Measurements from ENCODE around the gene PTGES2. TPM values are rescaled to one million over a fixed set of nuclear protein-coding genes. Genes with fewer than 3 reads are reported as not detected.

PTGES2 gene
- total RNA-seq, 3 donors from 2014 or later (not counting 1 experiment from before 2014, with no cell fraction given) = 43.4 to 57.0 (median 53.3) TPM

DNA sequence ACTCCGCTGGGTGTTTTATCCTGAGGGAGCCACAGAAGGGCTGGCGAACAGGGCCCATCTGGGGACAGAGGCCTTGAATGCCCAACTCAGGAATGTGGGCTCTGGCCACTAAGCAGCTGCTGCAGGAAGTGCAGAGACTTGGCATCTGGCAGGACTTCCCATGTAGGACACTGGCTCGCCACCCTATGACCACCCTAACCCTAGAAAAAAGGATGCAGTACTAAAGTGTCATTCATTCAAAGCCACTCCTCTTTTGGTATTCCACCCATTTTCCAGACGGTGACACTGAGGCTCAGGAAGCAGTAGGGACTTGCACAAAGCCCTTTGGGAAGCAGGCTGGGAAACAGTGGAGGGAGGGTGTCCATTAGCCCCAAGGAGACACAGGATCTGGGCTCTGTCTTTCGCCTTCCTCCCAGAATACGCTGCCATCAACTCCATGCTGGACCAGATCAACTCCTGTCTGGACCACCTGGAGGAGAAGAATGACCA, 35.5 kb upstream of the PTGES2 start:
- Histone ChIP-seq H3K36me3 (ENCODE audit: control insufficient read depth, insufficient read depth, low read length) (peaks cover 32% of the 10 kb centered on the region), H3K27ac (ENCODE audit: low read length) (no peak overlapping the region), H3K27me3 (ENCODE audit: control insufficient read depth, insufficient read depth, low read length) (no peaks in the 10 kb centered on the region), H3K4me3 (ENCODE audit: low read length) (no peak overlapping the region), H3K9me3 (ENCODE audit: control insufficient read depth, insufficient read depth, low read length) (no peaks in the 10 kb centered on the region), H3K4me1 (ENCODE audit: control insufficient read depth, insufficient read depth, low read length) (peaks cover 19% of the 10 kb centered on the region)
- intact Hi-C loops (cut with micrococcal nuclease) = no loop called here
- ATAC-seq (no peak), DNase-seq (no peak)
- Mint-ChIP-seq H3K27ac (peak overlapping the region; percentile 48 to 70), H3K4me1 (peaks cover 15 to 22% of the 10 kb centered on the region in 2 donors), H3K9me3 (no peaks in the 10 kb centered on the region), H3K36me3 (no peaks in the 10 kb centered on the region), H3K27me3 (ENCODE audit: low read depth in 2 of 2) (no peaks in the 10 kb centered on the region), H3K4me3 (no peak overlapping the region)
- TF ChIP-seq, protein P1, sequence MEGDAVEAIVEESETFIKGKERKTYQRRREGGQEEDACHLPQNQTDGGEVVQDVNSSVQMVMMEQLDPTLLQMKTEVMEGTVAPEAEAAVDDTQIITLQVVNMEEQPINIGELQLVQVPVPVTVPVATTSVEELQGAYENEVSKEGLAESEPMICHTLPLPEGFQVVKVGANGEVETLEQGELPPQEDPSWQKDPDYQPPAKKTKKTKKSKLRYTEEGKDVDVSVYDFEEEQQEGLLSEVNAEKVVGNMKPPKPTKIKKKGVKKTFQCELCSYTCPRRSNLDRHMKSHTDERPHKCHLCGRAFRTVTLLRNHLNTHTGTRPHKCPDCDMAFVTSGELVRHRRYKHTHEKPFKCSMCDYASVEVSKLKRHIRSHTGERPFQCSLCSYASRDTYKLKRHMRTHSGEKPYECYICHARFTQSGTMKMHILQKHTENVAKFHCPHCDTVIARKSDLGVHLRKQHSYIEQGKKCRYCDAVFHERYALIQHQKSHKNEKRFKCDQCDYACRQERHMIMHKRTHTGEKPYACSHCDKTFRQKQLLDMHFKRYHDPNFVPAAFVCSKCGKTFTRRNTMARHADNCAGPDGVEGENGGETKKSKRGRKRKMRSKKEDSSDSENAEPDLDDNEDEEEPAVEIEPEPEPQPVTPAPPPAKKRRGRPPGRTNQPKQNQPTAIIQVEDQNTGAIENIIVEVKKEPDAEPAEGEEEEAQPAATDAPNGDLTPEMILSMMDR (IDR thresholded peaks at IDR 0.05) = no peak
- 93% methylated on average over 6 of the region's 6 CpGs for WGBS (ENCODE audit: insufficient coverage)

GRCh38 chr9:128162215-128163026, 34.9 kb upstream of the PTGES2 start:
- H3K27me3 Mint-ChIP-seq (ENCODE audit: low read depth in 2 of 2) = no peaks in the 10 kb centered on the region
- H3K9me3 Mint-ChIP-seq = no peaks in the 10 kb centered on the region
- Histone ChIP-seq H3K4me3 (ENCODE audit: low read length) (no peak overlapping the region), H3K27me3 (ENCODE audit: control insufficient read depth, insufficient read depth, low read length) (no peaks in the 10 kb centered on the region), H3K27ac (ENCODE audit: low read length) (no peak overlapping the region), H3K4me1 (ENCODE audit: control insufficient read depth, insufficient read depth, low read length) (peaks cover 19% of the 10 kb centered on the region), H3K9me3 (ENCODE audit: control insufficient read depth, insufficient read depth, low read length) (no peaks in the 10 kb centered on the region), H3K36me3 (ENCODE audit: control insufficient read depth, insufficient read depth, low read length) (peaks cover 26% of the 10 kb centered on the region)
- DNase-seq (no peak), ATAC-seq (no peak)
- TF ChIP-seq, protein P1 (IDR thresholded peaks at IDR 0.05) = no peak
- H3K4me3 Mint-ChIP-seq = peak overlapping the region; percentile 92
- peaks cover 15 to 22% of the 10 kb centered on the region in 2 donors for H3K4me1 Mint-ChIP-seq
- no peaks in the 10 kb centered on the region for H3K36me3 Mint-ChIP-seq
- peak overlapping the region; percentile 48 to 70 for H3K27ac Mint-ChIP-seq
- intact Hi-C loops (cut with micrococcal nuclease) = no loop called here
- 95% methylated on average over 10 of the region's 10 CpGs for WGBS (ENCODE audit: insufficient coverage)

- WGBS (ENCODE audit: insufficient coverage) = 97% methylated on average over 12 of the region's 13 CpGs
- Histone ChIP-seq H3K27ac (ENCODE audit: low read length) (no peak overlapping the region), H3K27me3 (ENCODE audit: control insufficient read depth, insufficient read depth, low read length) (no peaks in the 10 kb centered on the region), H3K4me1 (ENCODE audit: control insufficient read depth, insufficient read depth, low read length) (peaks cover 19% of the 10 kb centered on the region), H3K4me3 (ENCODE audit: low read length) (no peak overlapping the region), H3K9me3 (ENCODE audit: control insufficient read depth, insufficient read depth, low read length) (no peaks in the 10 kb centered on the region), H3K36me3 (ENCODE audit: control insufficient read depth, insufficient read depth, low read length) (peaks cover 16% of the 10 kb centered on the region)
- no peaks in the 10 kb centered on the region for H3K9me3 Mint-ChIP-seq
- no peaks in the 10 kb centered on the region for H3K36me3 Mint-ChIP-seq
- no peaks in the 10 kb centered on the region for H3K27me3 Mint-ChIP-seq (ENCODE audit: low read depth in 2 of 2)
- no peak for DNase-seq
- peaks cover 15 to 22% of the 10 kb centered on the region in 2 donors for H3K4me1 Mint-ChIP-seq
- ATAC-seq = no peak
- TF ChIP-seq, protein P1 (IDR thresholded peaks at IDR 0.05) = no peak
- H3K4me3 Mint-ChIP-seq = peak overlapping the region; percentile 92
- H3K27ac Mint-ChIP-seq = peak overlapping the region in 1 of 2 donors; percentile 18
- intact Hi-C loops (cut with micrococcal nuclease) = no loop called here
Measured at GRCh38 chr9:128161215-128161902, 33.8 kb upstream of the PTGES2 start.
